A549 (cell line): ENCODE results near the gene RHO. TPM values are rescaled to one million over a fixed set of nuclear protein-coding genes. Genes with fewer than 3 reads are reported as not detected.

ENCODE experiments used
- ATAC-seq, 2 experiments: fragments of 200-7000 bp in 1 of 2; fragments of >200 bp in 1 of 2; cut with Nextera tagmentation in 1 of 2; cut with Tn5 transposase in 1 of 2; 3 replicates each; pipeline versions ENCODE4 v1.8.0 to v1.9.1; 2018 to 2020; ENCODE audit warnings: mild to moderate bottlenecking in 1 of 2, moderate library complexity in 1 of 2
- CTCF ChIA-PET: fragments of 300-600 bp; sonication (Branson Sonifier 250); formaldehyde crosslinking; extraction: SDS; loops from one replicate; lab custom pipeline; 2021; ENCODE audit warnings: antibody characterized with exemption, inconsistent platforms; lab: Yijun Ruan, JAX
- POLR2A ChIA-PET: fragments of 350-600 bp; formaldehyde crosslinking; extraction: SDS; loops from one replicate; lab custom pipeline; 2021; ENCODE audit warnings: antibody characterized with exemption, inconsistent platforms; lab: Yijun Ruan, JAX
- DNase-seq, 2 experiments: peaks; one replicate each; pipeline versions ENCODE4 v3.0.0 to v3.0.0-alpha.2; 2011 to 2016; ENCODE audit warnings: low read depth in 1 of 2, low spot score in 1 of 2
- FAIRE-seq: peaks from 2 replicates; lab custom pipeline; 2011; peaks lifted over from hg19 to GRCh38; lab: Jason Lieb, UNC
- H3K27ac ChIP-seq, 2 experiments: fragments of >200 bp; sonication (Bioruptor Twin); formaldehyde crosslinking; 3 replicates each; pipeline ENCODE4 v1.5.1; 2016 to 2017
- H3K4me1 ChIP-seq: fragments of >200 bp; sonication (Bioruptor Twin); formaldehyde crosslinking; 3 replicates; pipeline ENCODE4 v1.6.1; 2016
- H3K4me2 ChIP-seq: fragments of >200 bp; sonication (Bioruptor Twin); formaldehyde crosslinking; 3 replicates; pipeline ENCODE4 v1.6.1; 2016
- H3K4me3 ChIP-seq: fragments of >200 bp; sonication (Bioruptor Twin); formaldehyde crosslinking; 3 replicates; pipeline ENCODE4 v1.5.1; 2016
- H3K9me3 ChIP-seq: fragments of >200 bp; sonication (Bioruptor Twin); formaldehyde crosslinking; 3 replicates; pipeline ENCODE4 v1.6.1; 2016
- BCL3 ChIP-seq: fragments of >200 bp; sonication (Bioruptor Twin); formaldehyde crosslinking; IDR thresholded peaks from 3 replicates; pipeline ENCODE4 v1.6.1; 2016
- BHLHE40 ChIP-seq: IDR thresholded peaks from 2 replicates; pipeline ENCODE4 v1.6.1; 2012; ENCODE audit warnings: low read depth, low read length, inconsistent platforms
- CBX8 ChIP-seq: fragments of 200-600 bp; sonication (generic); IDR thresholded peaks from 2 replicates; pipeline ENCODE4 v1.6.1; 2016
- CHD2 ChIP-seq: fragments of 150-350 bp; IDR thresholded peaks from 2 replicates; pipeline ENCODE4 v1.6.1; 2014; ENCODE audit warnings: low read length; ENCODE audit not compliant: partially characterized antibody
- CHD4 ChIP-seq: fragments of 200-600 bp; sonication (generic); IDR thresholded peaks from 2 replicates; pipeline ENCODE4 v1.6.1; 2016; ENCODE audit warnings: antibody characterized with exemption, mild to moderate bottlenecking, borderline replicate concordance
- EP300 ChIP-seq, 2 experiments: fragments of >200 bp; sonication (Bioruptor Twin); formaldehyde crosslinking; IDR thresholded peaks; 2 replicates in 1 of 2; 3 replicates in 1 of 2; pipeline ENCODE4 v1.6.1; 2016 to 2017
- ESRRA ChIP-seq: fragments of 150-350 bp; IDR thresholded peaks from 2 replicates; pipeline ENCODE4 v1.6.1; 2014; ENCODE audit warnings: mild to moderate bottlenecking, low read length, borderline replicate concordance
- FOXS1 ChIP-seq: fragments of 250-450 bp; sonication (Bioruptor Pico); IDR thresholded peaks from 2 replicates; pipeline ENCODE4 v1.5.0; 2020; ENCODE audit warnings: mild to moderate bottlenecking, moderate library complexity
- GATA3 ChIP-seq: IDR thresholded peaks from 2 replicates; pipeline ENCODE4 v1.6.1; 2012; ENCODE audit warnings: borderline replicate concordance
- HDAC2 ChIP-seq: fragments of 200-600 bp; sonication (generic); IDR thresholded peaks from 2 replicates; pipeline ENCODE4 v1.6.1; 2016
- HOXB13 ChIP-seq: fragments of 250-450 bp; sonication (Bioruptor Pico); IDR thresholded peaks from 2 replicates; pipeline ENCODE4 v1.5.0; 2020; ENCODE audit warnings: low read depth, mild to moderate bottlenecking, moderate library complexity
- HOXB5 ChIP-seq: fragments of 250-450 bp; sonication (Bioruptor Pico); IDR thresholded peaks from 2 replicates; pipeline ENCODE4 v1.5.0; 2020; ENCODE audit warnings: mild to moderate bottlenecking, moderate library complexity
- MYC ChIP-seq: IDR thresholded peaks from 2 replicates; pipeline ENCODE4 v1.6.1; 2012; ENCODE audit warnings: mild to moderate bottlenecking, inconsistent platforms, low read length, improper control_type of control experiment, borderline replicate concordance
- NFE2L2 ChIP-seq: fragments of 150-350 bp; conservative IDR thresholded peaks from 2 replicates; pipeline ENCODE4 v1.6.1; 2014; ENCODE audit warnings: low read length
- NR3C1 ChIP-seq: fragments of >200 bp; sonication (Bioruptor Twin); formaldehyde crosslinking; IDR thresholded peaks from 3 replicates; pipeline ENCODE4 v1.6.1; 2017
- POLR2A ChIP-seq: IDR thresholded peaks from 2 replicates; pipeline ENCODE4 v1.6.1; 2012; ENCODE audit warnings: mild to moderate bottlenecking, low read length
- RARB ChIP-seq: fragments of 250-450 bp; sonication (Bioruptor Pico); IDR thresholded peaks from 2 replicates; pipeline ENCODE4 v1.8.0; 2021; ENCODE audit warnings: mild to moderate bottlenecking, moderate library complexity
- RFX5 ChIP-seq: fragments of 450-650 bp; IDR thresholded peaks from 2 replicates; pipeline ENCODE4 v1.7.1; 2014; ENCODE audit warnings: antibody characterized with exemption, mild to moderate bottlenecking, moderate library complexity
- RNF2 ChIP-seq: fragments of 200-600 bp; sonication (generic); IDR thresholded peaks from 2 replicates; pipeline ENCODE4 v1.6.1; 2016; ENCODE audit warnings: low read depth, mild to moderate bottlenecking, antibody characterized with exemption, moderate library complexity, borderline replicate concordance
- SMC3 ChIP-seq: fragments of >200 bp; sonication (Bioruptor Twin); formaldehyde crosslinking; IDR thresholded peaks from 3 replicates; pipeline ENCODE4 v1.6.1; 2018; ENCODE audit warnings: inconsistent platforms
- SREBF2 ChIP-seq: fragments of 450-650 bp; IDR thresholded peaks from 2 replicates; pipeline ENCODE4 v1.6.1; 2014; ENCODE audit warnings: mild to moderate bottlenecking, moderate library complexity
- TFCP2L1 ChIP-seq: fragments of 250-450 bp; sonication (Bioruptor Pico); IDR thresholded peaks from 2 replicates; pipeline ENCODE4 v1.5.0; 2021; ENCODE audit warnings: mild to moderate bottlenecking
- TP53 ChIP-seq: fragments of 250-450 bp; sonication (Bioruptor Pico); IDR thresholded peaks from 2 replicates; pipeline ENCODE4 v1.5.0; 2021; ENCODE audit warnings: mild to moderate bottlenecking, moderate library complexity
- ZC3H11A ChIP-seq: fragments of 450-650 bp; IDR thresholded peaks from 2 replicates; pipeline ENCODE4 v1.6.1; 2014; ENCODE audit warnings: antibody characterized with exemption, mild to moderate bottlenecking
- ZSCAN20 ChIP-seq: fragments of 250-450 bp; sonication (Bioruptor Pico); IDR thresholded peaks from 2 replicates; pipeline ENCODE4 v1.8.0; 2022; ENCODE audit warnings: mild to moderate bottlenecking, moderate library complexity
- WGBS: methylation state at CpG from one replicate; pipeline ENCODE4 v1.1.6; 2017; ENCODE audit errors: missing lambda C conversion rate; 5-methylcytosine and 5-hydroxymethylcytosine counted together
- polyA plus RNA-seq, 4 experiments: library from polyadenylated mRNA; depleted of rRNA in 3 of 4; stranded (reverse); fragments of >200 nt; fragmentation: RNase III in 1 of 4; extraction: RNeasy Plus Mini Kit Qiagen cat#74134 plus additional on column Dnase treatment in 1 of 4; gene quantifications; 2 replicates in 3 of 4; 3 replicates in 1 of 4; pipeline ENCODE4 v1.2.3, GENCODE V29; 2011 to 2017
- TF ChIP-seq, protein P1 (sequence below): fragments of >200 bp; sonication (Bioruptor Twin); formaldehyde crosslinking; IDR thresholded peaks from 3 replicates; pipeline ENCODE4 v1.5.1; 2016
- TF ChIP-seq, protein P2 (sequence below): fragments of 250-450 bp; sonication (Bioruptor Pico); IDR thresholded peaks from 2 replicates; pipeline ENCODE4 v1.5.0; 2021; ENCODE audit warnings: mild to moderate bottlenecking, moderate library complexity, borderline replicate concordance
- TF ChIP-seq, protein P3 (sequence below): IDR thresholded peaks from 2 replicates; pipeline ENCODE4 v1.6.1; 2012
- TF ChIP-seq, protein P4 (sequence below): IDR thresholded peaks from 2 replicates; pipeline ENCODE4 v1.6.1; 2012; ENCODE audit warnings: low read depth, borderline replicate concordance

RHO gene
- polyA plus RNA-seq, 2 of the 4 experiments (the other 2 are of a cell fraction): 0.04 TPM; not detected in 1

GRCh38 chr3:129513705-129514104 lies 14.7 kb upstream of the RHO start:
- FAIRE-seq: no peak
- WGBS: 89% methylated on average over 8 of the region's 8 CpGs
- H3K4me3 ChIP-seq: no peak overlapping the region
- no peak overlapping the region for H3K27ac ChIP-seq
- H3K9me3 ChIP-seq: no peaks in the 10 kb centered on the region
- H3K4me1 ChIP-seq: no peaks in the 10 kb centered on the region
- ATAC-seq: no peak
- no peak for TF ChIP-seq MYC
- no peak for TF ChIP-seq NR3C1
- TF ChIP-seq GATA3: no peak
- TF ChIP-seq, all 56 proteins: peak for 0
- POLR2A ChIA-PET: no interaction called here
- CTCF ChIA-PET: interaction anchor here (1.4 kb wide), 1 partner anchor 21 kb away, joined by 3 read pairs; no protein-coding TSS in a partner anchor
- no peak overlapping the region for H3K4me2 ChIP-seq
- no peak for DNase-seq

DNA sequence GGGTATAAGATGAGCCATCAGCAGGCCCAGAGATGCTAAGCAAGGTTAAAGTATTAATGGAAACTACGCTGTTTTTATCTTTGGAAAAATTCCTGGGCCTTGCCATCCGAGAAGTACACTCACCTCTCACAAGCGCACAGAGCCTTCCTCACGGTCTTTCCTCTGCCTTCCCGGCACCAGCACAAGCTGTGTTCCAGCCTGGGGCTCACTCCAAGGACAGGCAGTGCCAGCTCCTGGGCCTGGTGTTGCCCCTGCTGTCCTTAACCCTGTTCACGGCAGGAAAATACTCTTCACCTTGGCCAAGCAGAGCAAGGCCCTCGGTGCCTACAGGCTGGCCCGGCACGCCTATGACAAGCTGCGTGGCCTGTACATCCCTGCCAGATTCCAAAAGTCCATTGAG lies 14.3 kb upstream of the RHO start:
- DNase-seq (no peak), FAIRE-seq (no peak), ATAC-seq (no peak)
- no peak overlapping the region for H3K4me2 ChIP-seq
- CTCF ChIA-PET: interaction anchor here (0.7 to 1.4 kb wide), 2 partner anchors 21 to 43 kb away, joined by 3 read pairs; no protein-coding TSS in a partner anchor
- H3K4me3 ChIP-seq: no peak overlapping the region
- WGBS: 93% methylated on average over 9 of the region's 10 CpGs
- no peak overlapping the region for H3K27ac ChIP-seq
- no peaks in the 10 kb centered on the region for H3K9me3 ChIP-seq
- POLR2A ChIA-PET: no interaction called here
- no peaks in the 10 kb centered on the region for H3K4me1 ChIP-seq
- TF ChIP-seq CHD2 (no peak), HOXB13 (CRISPR knock-in tag) (no peak), HOXB5 (no peak), NFE2L2 (no peak), SMC3 (no peak), TP53 (no peak), SREBF2 (no peak), HDAC2 (no peak), ESRRA (no peak), BCL3 (no peak), TFCP2L1 (CRISPR knock-in tag) (no peak), EP300 (IDR thresholded peaks at IDR 0.05) (no peak), POLR2A (no peak)
- TF ChIP-seq, protein P1, sequence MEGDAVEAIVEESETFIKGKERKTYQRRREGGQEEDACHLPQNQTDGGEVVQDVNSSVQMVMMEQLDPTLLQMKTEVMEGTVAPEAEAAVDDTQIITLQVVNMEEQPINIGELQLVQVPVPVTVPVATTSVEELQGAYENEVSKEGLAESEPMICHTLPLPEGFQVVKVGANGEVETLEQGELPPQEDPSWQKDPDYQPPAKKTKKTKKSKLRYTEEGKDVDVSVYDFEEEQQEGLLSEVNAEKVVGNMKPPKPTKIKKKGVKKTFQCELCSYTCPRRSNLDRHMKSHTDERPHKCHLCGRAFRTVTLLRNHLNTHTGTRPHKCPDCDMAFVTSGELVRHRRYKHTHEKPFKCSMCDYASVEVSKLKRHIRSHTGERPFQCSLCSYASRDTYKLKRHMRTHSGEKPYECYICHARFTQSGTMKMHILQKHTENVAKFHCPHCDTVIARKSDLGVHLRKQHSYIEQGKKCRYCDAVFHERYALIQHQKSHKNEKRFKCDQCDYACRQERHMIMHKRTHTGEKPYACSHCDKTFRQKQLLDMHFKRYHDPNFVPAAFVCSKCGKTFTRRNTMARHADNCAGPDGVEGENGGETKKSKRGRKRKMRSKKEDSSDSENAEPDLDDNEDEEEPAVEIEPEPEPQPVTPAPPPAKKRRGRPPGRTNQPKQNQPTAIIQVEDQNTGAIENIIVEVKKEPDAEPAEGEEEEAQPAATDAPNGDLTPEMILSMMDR: no peak
- TF ChIP-seq, protein P2, sequence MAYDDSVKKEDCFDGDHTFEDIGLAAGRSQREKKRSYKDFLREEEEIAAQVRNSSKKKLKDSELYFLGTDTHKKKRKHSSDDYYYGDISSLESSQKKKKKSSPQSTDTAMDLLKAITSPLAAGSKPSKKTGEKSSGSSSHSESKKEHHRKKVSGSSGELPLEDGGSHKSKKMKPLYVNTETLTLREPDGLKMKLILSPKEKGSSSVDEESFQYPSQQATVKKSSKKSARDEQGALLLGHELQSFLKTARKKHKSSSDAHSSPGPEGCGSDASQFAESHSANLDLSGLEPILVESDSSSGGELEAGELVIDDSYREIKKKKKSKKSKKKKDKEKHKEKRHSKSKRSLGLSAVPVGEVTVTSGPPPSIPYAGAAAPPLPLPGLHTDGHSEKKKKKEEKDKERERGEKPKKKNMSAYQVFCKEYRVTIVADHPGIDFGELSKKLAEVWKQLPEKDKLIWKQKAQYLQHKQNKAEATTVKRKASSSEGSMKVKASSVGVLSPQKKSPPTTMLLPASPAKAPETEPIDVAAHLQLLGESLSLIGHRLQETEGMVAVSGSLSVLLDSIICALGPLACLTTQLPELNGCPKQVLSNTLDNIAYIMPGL (CRISPR knock-in tag): no peak

GRCh38 chr3:129514563-129514962 lies 13.9 kb upstream of the RHO start:
- DNase-seq (no peak), ATAC-seq (no peak; a peak in 1 of 6 replicates)
- POLR2A ChIA-PET: no interaction called here

More at GRCh38 chr3:129514563-129514962, 13.9 kb upstream of the RHO start:
- Histone ChIP-seq H3K4me3 (no peak overlapping the region), H3K27ac (no peak overlapping the region), H3K9me3 (no peaks in the 10 kb centered on the region), H3K4me2 (no peak overlapping the region), H3K4me1 (no peaks in the 10 kb centered on the region)
- CTCF ChIA-PET: interaction anchor here (0.7 to 1.4 kb wide), 2 partner anchors 20 to 42 kb away, joined by 3 read pairs; no protein-coding TSS in a partner anchor
- WGBS: 95% methylated on average over 6 of the region's 6 CpGs
- no peak for FAIRE-seq
- no peak for TF ChIP-seq CHD4
- no peak for TF ChIP-seq BHLHE40
- TF ChIP-seq ZSCAN20 (CRISPR knock-in tag): no peak
- TF ChIP-seq HDAC2: no peak
- TF ChIP-seq, protein P3, sequence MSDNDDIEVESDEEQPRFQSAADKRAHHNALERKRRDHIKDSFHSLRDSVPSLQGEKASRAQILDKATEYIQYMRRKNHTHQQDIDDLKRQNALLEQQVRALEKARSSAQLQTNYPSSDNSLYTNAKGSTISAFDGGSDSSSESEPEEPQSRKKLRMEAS: no peak
- TF ChIP-seq RNF2: no peak
- TF ChIP-seq CBX8: no peak
- TF ChIP-seq, protein P4, sequence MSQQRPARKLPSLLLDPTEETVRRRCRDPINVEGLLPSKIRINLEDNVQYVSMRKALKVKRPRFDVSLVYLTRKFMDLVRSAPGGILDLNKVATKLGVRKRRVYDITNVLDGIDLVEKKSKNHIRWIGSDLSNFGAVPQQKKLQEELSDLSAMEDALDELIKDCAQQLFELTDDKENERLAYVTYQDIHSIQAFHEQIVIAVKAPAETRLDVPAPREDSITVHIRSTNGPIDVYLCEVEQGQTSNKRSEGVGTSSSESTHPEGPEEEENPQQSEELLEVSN: no peak
- TF ChIP-seq TP53: no peak
- TF ChIP-seq FOXS1 (CRISPR knock-in tag): no peak
- no peak for TF ChIP-seq RARB (CRISPR knock-in tag)
- no peak for TF ChIP-seq MYC
- no peak for TF ChIP-seq RFX5
- no peak for TF ChIP-seq BCL3
- no peak for TF ChIP-seq ZC3H11A
